Skeletal muscle satellite cell (primary cell): ENCODE results near the gene CAND2. TPM values are rescaled to one million over a fixed set of nuclear protein-coding genes. Genes with fewer than 3 reads are reported as not detected.

Source experiments
- small RNA-seq: library from RNA; depleted of rRNA; stranded (forward); fragments of <200 nt; gene quantifications from one replicate; pipeline ENCODE3, GENCODE V24; 2012

The CAND2 gene

Small RNAs within 50 kb of the gene (small RNA-seq; reads per million reads assigned to genes)
- gene AC034198.1 = not detected
